Right lobe of liver (tissue), 6 donors: ENCODE data around the gene RNF168. TPM values are rescaled to one million over a fixed set of nuclear protein-coding genes. Genes with fewer than 3 reads are reported as not detected.
"Not testable (repeated sequence)": the region's sequence is repeated elsewhere in the genome, so short reads cannot be mapped to it uniquely, and the experiment has no call there.

Experiments
- ATAC-seq, 4 donors: fragments of 200-7000 bp; cut with Tn5 transposase; one replicate each; pipeline ENCODE4 v1.9.1; 2020; ENCODE audit warnings: mild to moderate bottlenecking in 4 of 4, moderate library complexity in 4 of 4
- DNase-seq, 3 donors: peaks; one replicate each; pipeline ENCODE4 v3.0.0-alpha.2; 2020
- H3K27ac ChIP-seq, 3 donors: fragments of 200-600 bp; one replicate each; pipeline ENCODE4 v1.8.0; 2022
- H3K27me3 ChIP-seq, 2 donors: fragments of 200-600 bp; one replicate each; pipeline ENCODE4 v1.8.0; 2022
- H3K36me3 ChIP-seq, 4 donors: fragments of 200-600 bp; sonication (generic) in 1 of 4; one replicate each; pipeline versions ENCODE4 v1.5.1 to v1.8.0; 2017 to 2022; ENCODE audit warnings: control low read depth in 1 of 4
- H3K4me1 ChIP-seq, 4 donors: fragments of 200-600 bp; sonication (generic) in 1 of 4; one replicate each; pipeline versions ENCODE4 v1.5.1 to v1.8.0; 2017 to 2022; ENCODE audit warnings: control low read depth in 1 of 4
- H3K4me3 ChIP-seq, 3 donors: fragments of 200-600 bp; one replicate each; pipeline ENCODE4 v1.8.0; 2022
- H3K9me3 ChIP-seq, 4 donors: fragments of 200-600 bp; sonication (generic) in 1 of 4; one replicate each; pipeline versions ENCODE4 v1.5.1 to v1.8.0; 2017 to 2022; ENCODE audit warnings: control low read depth in 1 of 4
- CTCF ChIP-seq, 4 donors: fragments of 200-600 bp in 3 of 4; fragments of 450-650 bp in 1 of 4; IDR thresholded peaks; one replicate each; pipeline versions ENCODE4 v1.5.1 to v1.8.0; 2016 to 2022; ENCODE audit warnings: antibody characterized with exemption in 4 of 4, mild to moderate bottlenecking in 2 of 4
- POLR2A ChIP-seq: fragments of 450-650 bp; IDR thresholded peaks from one replicate; pipeline ENCODE4 v1.6.1; 2017; ENCODE audit warnings: antibody characterized with exemption, mild to moderate bottlenecking
- WGBS: methylation state at CpG from one replicate; pipeline ENCODE4 v1.1.6; 2018; ENCODE audit warnings: low coverage, low lambda C conversion rate; ENCODE audit not compliant: insufficient coverage; ENCODE audit errors: missing lambda C conversion rate; 5-methylcytosine and 5-hydroxymethylcytosine counted together
- intact Hi-C, 2 donors: fragments of 100-400 bp; cut with DNase I; formaldehyde crosslinking; loops; one replicate each; pipeline versions ENCODE4 v1.11.2 to v1.14.1; 2022
- total RNA-seq, 6 experiments: library from RNA; depleted of rRNA in 2 of 6; stranded (reverse); fragments of >200 nt in 2 of 6; fragmentation: NEBNext Ultra II Directional in 3 of 6; extraction: Animal tissue kit (Norgen Biotek cat#: 25700) in 3 of 6; gene quantifications; one replicate each; pipeline versions ENCODE4 v1.1.0 to v1.2.4, GENCODE V29; 2016 to 2023
- donor health status: DM: no; HTN: yes; CAD: no.
- donor health status: DM: no; HTN: no; CAD: no.
- donor health status: DM: no; HTN: no; CAD: no.
- donor health status: DM: no; HTN: yes; CAD: no.
- donor health status: DM: no; HTN: yes; CAD: no.

The RNF168 gene
- total RNA-seq, 6 experiments from 2014 or later = 7.5 to 14.2 (median 11.4) TPM

GRCh38 chr3:196513697-196514349, 10.3 kb upstream of the RNF168 start:
- H3K27me3 ChIP-seq = no peaks in the 10 kb centered on the region
- WGBS = 79% methylated on average over 8 of the region's 8 CpGs
- ATAC-seq = no peak
- no peaks in the 10 kb centered on the region for H3K36me3 ChIP-seq
- no peak for DNase-seq
- no peaks in the 10 kb centered on the region for H3K4me1 ChIP-seq
- TF ChIP-seq POLR2A (no peak), CTCF (IDR thresholded peaks at IDR 0.05) (no peak)
- intact Hi-C loops = no loop called here
- no peak overlapping the region for H3K4me3 ChIP-seq
- H3K9me3 ChIP-seq = peaks cover 0 to 1% (median 0%) of the 10 kb centered on the region in 4 donors
- H3K27ac ChIP-seq = no peak overlapping the region

GRCh38 chr3:196511646-196512425, 8.3 kb upstream of the RNF168 start:
- WGBS = 78% methylated on average over 8 of the region's 15 CpGs
- H3K4me3 ChIP-seq, H3K27me3 ChIP-seq, H3K9me3 ChIP-seq, intact Hi-C loops, H3K4me1 ChIP-seq, H3K27ac ChIP-seq, DNase-seq, ATAC-seq, H3K36me3 ChIP-seq: not testable (repeated sequence)

GRCh38 chr3:196511108-196511507, 7.5 kb upstream of the RNF168 start:
- H3K4me3 ChIP-seq, intact Hi-C loops, H3K4me1 ChIP-seq, H3K9me3 ChIP-seq, H3K36me3 ChIP-seq, H3K27ac ChIP-seq, H3K27me3 ChIP-seq, ATAC-seq, DNase-seq: not testable (repeated sequence)
- no CpG with 5 or more reads among the region's 1 CpG for WGBS

GRCh38 chr3:196506687-196507086, 3.1 kb upstream of the RNF168 start:
- Histone ChIP-seq H3K27me3 (no peaks in the 10 kb centered on the region), H3K27ac (no peak overlapping the region), H3K9me3 (no peaks in the 10 kb centered on the region), H3K4me1 (peaks cover 0 to 5% (median 0%) of the 10 kb centered on the region in 4 donors), H3K4me3 (no peak overlapping the region), H3K36me3 (no peaks in the 10 kb centered on the region)
- intact Hi-C loops = no loop called here
- ATAC-seq = no peak
- WGBS = 57% methylated on average over 7 of the region's 8 CpGs
- TF ChIP-seq POLR2A = no peak
- TF ChIP-seq CTCF (IDR thresholded peaks at IDR 0.05) = no peak
- no peak for DNase-seq

- H3K36me3 ChIP-seq = no peaks in the 10 kb centered on the region
- WGBS = 100% methylated on average over 4 of the region's 6 CpGs
- H3K4me1 ChIP-seq = peaks cover 0 to 13% (median 0%) of the 10 kb centered on the region in 4 donors
- H3K27me3 ChIP-seq = no peaks in the 10 kb centered on the region
- DNase-seq (no peak), ATAC-seq (no peak)
- no peak overlapping the region for H3K4me3 ChIP-seq
- no peak overlapping the region for H3K27ac ChIP-seq
- no peaks in the 10 kb centered on the region for H3K9me3 ChIP-seq
- TF ChIP-seq CTCF (IDR thresholded peaks at IDR 0.05) (no peak), POLR2A (no peak)
- intact Hi-C loops = no loop called here
Observed at GRCh38 chr3:196504556-196504955, 988 bp upstream of the RNF168 start.

- Histone ChIP-seq H3K4me1 (peaks cover 0 to 13% (median 0%) of the 10 kb centered on the region in 4 donors), H3K27ac (peak overlapping the region; percentile 89 to 93 (median 90)), H3K4me3 (peak overlapping the region; percentile 86 to 95 (median 95))
- 17% methylated on average over 6 of the region's 7 CpGs for WGBS
- intact Hi-C loops, H3K27me3 ChIP-seq, H3K9me3 ChIP-seq, ATAC-seq, DNase-seq, H3K36me3 ChIP-seq: not testable (repeated sequence)
Observed at GRCh38 chr3:196504077-196504398, 470 bp upstream of the RNF168 start.
